Astrocyte (in vitro differentiated cells and primary cell): ENCODE data around the gene TRMT112. TPM values are rescaled to one million over a fixed set of nuclear protein-coding genes. Genes with fewer than 3 reads are reported as not detected.
A peak's percentile ranks its signal among the peaks of the same experiment; 100 is the strongest.

Source experiments
- DNase-seq: peaks from one replicate; pipeline ENCODE4 v3.0.0-alpha.2; 2010; ENCODE audit warnings: low read depth
- FAIRE-seq: peaks from 2 replicates; lab custom pipeline; 2011; peaks lifted over from hg19 to GRCh38; lab: Jason Lieb, UNC
- H2AFZ ChIP-seq: 2 replicates; pipeline ENCODE4 v1.6.0; 2012; ENCODE audit warnings: low read depth, low read length, inconsistent platforms
- H3K27ac ChIP-seq: 2 replicates; pipeline ENCODE4 v1.5.1; 2011; ENCODE audit warnings: low read depth, low read length, inconsistent platforms
- H3K27me3 ChIP-seq: 2 replicates; pipeline ENCODE4 v1.6.0; 2011; ENCODE audit warnings: low read length, inconsistent platforms; ENCODE audit not compliant: insufficient read depth
- H3K36me3 ChIP-seq: 2 replicates; pipeline ENCODE4 v1.5.1; 2011; ENCODE audit warnings: low read length, inconsistent platforms; ENCODE audit not compliant: insufficient read depth
- H3K4me1 ChIP-seq: 2 replicates; pipeline ENCODE4 v1.5.1; 2011; ENCODE audit warnings: low read length, inconsistent platforms; ENCODE audit not compliant: insufficient read depth
- H3K4me2 ChIP-seq: 2 replicates; pipeline ENCODE4 v1.6.0; 2012; ENCODE audit warnings: low read length, inconsistent platforms
- H3K4me3 ChIP-seq: 2 replicates; pipeline ENCODE4 v1.5.1; 2011; ENCODE audit warnings: low read depth, mild to moderate bottlenecking, low read length, inconsistent platforms; ENCODE audit not compliant: insufficient read depth
- H3K79me2 ChIP-seq: 2 replicates; pipeline ENCODE4 v1.6.0; 2012; ENCODE audit warnings: mild to moderate bottlenecking, low read length, inconsistent platforms; ENCODE audit not compliant: insufficient read depth
- H3K9ac ChIP-seq: 2 replicates; pipeline ENCODE4 v1.6.0; 2012; ENCODE audit warnings: mild to moderate bottlenecking, low read length, inconsistent platforms
- H3K9me3 ChIP-seq: 2 replicates; pipeline ENCODE4 v1.5.1; 2012; ENCODE audit warnings: low read depth, mild to moderate bottlenecking, low read length, inconsistent platforms; ENCODE audit not compliant: insufficient read depth
- H4K20me1 ChIP-seq: 2 replicates; pipeline ENCODE4 v1.6.0; 2012; ENCODE audit warnings: low read length, inconsistent platforms; ENCODE audit not compliant: insufficient read depth
- H3K27ac Mint-ChIP-seq: one replicate; pipeline ENCODE4 v1.8.0; 2021; ENCODE audit warnings: mild to moderate bottlenecking, mixed read lengths; ENCODE audit not compliant: unreplicated experiment
- H3K27me3 Mint-ChIP-seq: one replicate; pipeline ENCODE4 v1.8.0; 2021; ENCODE audit warnings: low read depth, mixed read lengths; ENCODE audit not compliant: unreplicated experiment
- H3K36me3 Mint-ChIP-seq: one replicate; pipeline ENCODE4 v1.8.0; 2021; ENCODE audit warnings: low read depth, mixed read lengths; ENCODE audit not compliant: unreplicated experiment
- H3K4me1 Mint-ChIP-seq: one replicate; pipeline ENCODE4 v1.8.0; 2021; ENCODE audit warnings: low read depth, mixed read lengths; ENCODE audit not compliant: unreplicated experiment
- H3K4me3 Mint-ChIP-seq: one replicate; pipeline ENCODE4 v1.8.0; 2021; ENCODE audit warnings: mild to moderate bottlenecking, moderate library complexity, mixed read lengths; ENCODE audit not compliant: unreplicated experiment
- H3K9me3 Mint-ChIP-seq: one replicate; pipeline ENCODE4 v1.8.0; 2021; ENCODE audit warnings: mild to moderate bottlenecking, mixed read lengths; ENCODE audit not compliant: unreplicated experiment
- EZH2 ChIP-seq: IDR thresholded peaks from 2 replicates; pipeline ENCODE4 v1.6.1; 2012; ENCODE audit warnings: mild to moderate bottlenecking, low read length, inconsistent platforms; ENCODE audit not compliant: insufficient read depth
- total RNA-seq: library from RNA; stranded (reverse); gene quantifications from 2 replicates; pipeline ENCODE4 v1.2.1, GENCODE V29; 2021
- TF ChIP-seq, protein P1 (sequence below): IDR thresholded peaks from 2 replicates; pipeline ENCODE4 v1.5.1; 2011; ENCODE audit warnings: low read depth, mild to moderate bottlenecking, inconsistent platforms, low read length, moderate library complexity; ENCODE audit not compliant: insufficient read depth

The TRMT112 gene
- total RNA-seq, 1 donor from 2014 or later = 146 TPM

DNA sequence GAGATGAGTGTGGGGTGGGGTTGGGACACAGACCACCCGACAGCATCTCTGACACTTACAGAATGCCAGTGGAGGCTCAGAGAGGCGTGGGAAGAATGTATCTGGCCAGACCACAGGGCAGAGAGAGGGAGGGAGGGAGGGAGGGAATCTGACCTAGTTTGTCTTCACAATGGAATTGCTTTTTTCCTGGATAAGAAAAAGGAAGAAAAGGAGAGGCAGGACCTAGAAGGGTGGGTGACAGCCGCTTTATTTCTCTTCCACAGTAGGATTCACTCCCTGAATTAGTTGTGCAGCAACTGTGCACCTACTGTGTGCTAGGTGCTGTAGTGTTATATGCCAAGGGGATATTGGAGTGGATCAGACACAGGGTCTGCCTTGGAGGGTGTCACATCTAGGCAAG lies 22.6 kb downstream of the TRMT112 start:
- Histone ChIP-seq H3K36me3 (no peaks in the 10 kb centered on the region), H3K4me2 (no peak overlapping the region), H3K9me3 (no peaks in the 10 kb centered on the region), H3K27me3 (peaks cover 81% of the 10 kb centered on the region), H3K79me2 (no peaks in the 10 kb centered on the region), H3K4me1 (peaks cover 4% of the 10 kb centered on the region), H4K20me1 (peaks cover 26% of the 10 kb centered on the region), H3K27ac (no peak overlapping the region), H3K9ac (no peak overlapping the region), H2AFZ (no peak overlapping the region), H3K4me3 (no peak overlapping the region)
- H3K9me3 Mint-ChIP-seq = no peaks in the 10 kb centered on the region
- peaks cover 4% of the 10 kb centered on the region for H3K36me3 Mint-ChIP-seq
- FAIRE-seq (no peak), DNase-seq (peak; percentile 22)
- peaks cover 10% of the 10 kb centered on the region for H3K4me1 Mint-ChIP-seq
- H3K4me3 Mint-ChIP-seq = peak overlapping the region; percentile 76
- H3K27me3 Mint-ChIP-seq = peaks cover 64% of the 10 kb centered on the region
- TF ChIP-seq, protein P1, sequence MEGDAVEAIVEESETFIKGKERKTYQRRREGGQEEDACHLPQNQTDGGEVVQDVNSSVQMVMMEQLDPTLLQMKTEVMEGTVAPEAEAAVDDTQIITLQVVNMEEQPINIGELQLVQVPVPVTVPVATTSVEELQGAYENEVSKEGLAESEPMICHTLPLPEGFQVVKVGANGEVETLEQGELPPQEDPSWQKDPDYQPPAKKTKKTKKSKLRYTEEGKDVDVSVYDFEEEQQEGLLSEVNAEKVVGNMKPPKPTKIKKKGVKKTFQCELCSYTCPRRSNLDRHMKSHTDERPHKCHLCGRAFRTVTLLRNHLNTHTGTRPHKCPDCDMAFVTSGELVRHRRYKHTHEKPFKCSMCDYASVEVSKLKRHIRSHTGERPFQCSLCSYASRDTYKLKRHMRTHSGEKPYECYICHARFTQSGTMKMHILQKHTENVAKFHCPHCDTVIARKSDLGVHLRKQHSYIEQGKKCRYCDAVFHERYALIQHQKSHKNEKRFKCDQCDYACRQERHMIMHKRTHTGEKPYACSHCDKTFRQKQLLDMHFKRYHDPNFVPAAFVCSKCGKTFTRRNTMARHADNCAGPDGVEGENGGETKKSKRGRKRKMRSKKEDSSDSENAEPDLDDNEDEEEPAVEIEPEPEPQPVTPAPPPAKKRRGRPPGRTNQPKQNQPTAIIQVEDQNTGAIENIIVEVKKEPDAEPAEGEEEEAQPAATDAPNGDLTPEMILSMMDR = no peak
- TF ChIP-seq EZH2 = no peak
- H3K27ac Mint-ChIP-seq = peak overlapping the region; percentile 67

DNA sequence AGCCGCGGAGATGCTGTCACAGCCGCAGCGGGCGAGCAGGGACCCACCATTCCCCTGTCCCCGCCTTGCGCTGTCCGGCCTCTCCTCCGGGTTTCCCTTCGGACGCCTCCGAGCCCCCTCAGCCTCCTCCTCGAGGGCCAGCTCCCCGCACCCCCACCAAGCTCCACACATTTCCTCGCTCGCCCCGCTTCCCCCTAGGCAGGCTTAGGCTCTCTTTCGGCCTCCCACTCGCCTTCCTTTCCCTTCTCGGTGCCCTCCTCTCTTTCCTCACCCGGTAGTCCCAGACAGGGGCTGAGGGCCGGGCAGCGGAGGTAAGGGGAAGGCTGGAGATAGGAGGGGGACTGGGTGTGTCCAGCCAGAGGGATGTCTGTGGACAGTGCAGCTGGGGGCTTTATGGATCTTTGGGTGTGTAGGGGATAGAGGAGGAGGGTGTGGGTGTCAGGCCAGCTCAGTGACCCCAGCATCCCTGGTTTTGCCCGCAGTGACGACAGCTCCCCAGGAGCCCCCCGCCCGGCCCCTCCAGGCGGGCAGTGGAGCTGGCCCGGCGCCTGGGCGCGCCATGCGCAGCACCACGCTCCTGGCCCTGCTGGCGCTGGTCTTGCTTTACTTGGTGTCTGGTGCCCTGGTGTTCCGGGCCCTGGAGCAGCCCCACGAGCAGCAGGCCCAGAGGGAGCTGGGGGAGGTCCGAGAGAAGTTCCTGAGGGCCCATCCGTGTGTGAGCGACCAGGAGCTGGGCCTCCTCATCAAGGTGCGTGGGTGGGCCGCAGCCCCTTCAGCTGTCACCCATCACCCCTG lies 24.7 kb downstream of the TRMT112 start:
- H3K27me3 Mint-ChIP-seq = peaks cover 53% of the 10 kb centered on the region
- FAIRE-seq = no peak

More for the DNA sequence above, 24.7 kb downstream of the TRMT112 start:
- Histone ChIP-seq H3K36me3 (no peaks in the 10 kb centered on the region), H3K9ac (no peak overlapping the region), H3K79me2 (no peaks in the 10 kb centered on the region), H3K4me3 (no peak overlapping the region), H3K9me3 (no peaks in the 10 kb centered on the region), H3K27ac (no peak overlapping the region), H2AFZ (no peak overlapping the region), H3K4me2 (peak overlapping the region; percentile 72), H3K4me1 (peaks cover 3% of the 10 kb centered on the region), H4K20me1 (peaks cover 31% of the 10 kb centered on the region), H3K27me3 (peaks cover 64% of the 10 kb centered on the region)
- DNase-seq = no peak
- H3K4me3 Mint-ChIP-seq = peak overlapping the region; percentile 45
- peaks cover 10% of the 10 kb centered on the region for H3K4me1 Mint-ChIP-seq
- no peak overlapping the region for H3K27ac Mint-ChIP-seq
- H3K9me3 Mint-ChIP-seq = no peaks in the 10 kb centered on the region
- H3K36me3 Mint-ChIP-seq = peaks cover 4% of the 10 kb centered on the region
- peak; percentile 88 for TF ChIP-seq EZH2
- TF ChIP-seq, protein P1 = no peak
